HCT116 (cell line): ENCODE results near the gene PNPLA6. TPM values are rescaled to one million over a fixed set of nuclear protein-coding genes. Genes with fewer than 3 reads are reported as not detected.

ENCODE experiments used
- ATAC-seq: fragments of 200-7000 bp; cut with Tn5 transposase; 2 replicates; pipeline ENCODE4 v1.9.1; 2020; ENCODE audit warnings: mild to moderate bottlenecking, moderate library complexity
- BruUV-seq: library from RNA; stranded (reverse); fragments of 400-500 nt; replicated peaks from 2 replicates; lab custom pipeline; 2021; lab: Mats Ljungman, UMichigan
- CTCF ChIA-PET: fragments of 300-600 bp; sonication (Branson Sonifier 250); formaldehyde crosslinking; loops from one replicate; lab custom pipeline; 2021; ENCODE audit warnings: antibody characterized with exemption; lab: Charles Lee
- POLR2A ChIA-PET: fragments of 300-600, 350-600 bp; sonication (Branson Sonifier 250); formaldehyde crosslinking; loops from one replicate; lab custom pipeline; 2021; ENCODE audit warnings: antibody characterized with exemption; lab: Charles Lee
- RAD21 ChIA-PET, 2 experiments: fragments of 300-600 bp; sonication (Branson Sonifier 250); formaldehyde crosslinking; loops; one replicate each; lab custom pipeline; 2023; ENCODE audit warnings: low total read pairs in 2 of 2; ENCODE audit not compliant: uncharacterized antibody in 2 of 2, unreplicated experiment in 2 of 2, low non-redundant PET in 1 of 2; lab: Charles Lee
- DNase-seq: peaks from one replicate; pipeline ENCODE4 v3.0.0-alpha.2; 2010; ENCODE audit warnings: low read depth, low spot score
- H2AFZ ChIP-seq: fragments of 200-600 bp; shearing (Covaris generic), sonication (generic); 2 replicates; pipeline ENCODE4 v1.6.1; 2017; ENCODE audit warnings: low read depth, mixed run types, mixed read lengths, antibody characterized with exemption, low read length; ENCODE audit not compliant: poor library complexity, severe bottlenecking
- H3K27ac ChIP-seq: 2 replicates; pipeline ENCODE4 v1.5.1; 2012; ENCODE audit warnings: low read depth, low read length
- H3K27me3 ChIP-seq: fragments of 200-600 bp; sonication (generic); 2 replicates; pipeline ENCODE4 v1.6.1; 2016; ENCODE audit warnings: mixed run types, low read length, mixed read lengths; ENCODE audit not compliant: insufficient read depth
- H3K36me3 ChIP-seq, 2 experiments: fragments of 200-500 bp in 1 of 2; fragments of 200-600 bp in 1 of 2; sonication (Bioruptor generic) in 1 of 2; sonication (generic) in 1 of 2; 2 replicates each; pipeline versions ENCODE4 v1.5.1 to v1.6.1; 2014 to 2016; ENCODE audit warnings: low read length in 2 of 2, inconsistent platforms in 1 of 2, mixed read lengths in 1 of 2, mixed run types in 1 of 2; ENCODE audit not compliant: insufficient read depth in 2 of 2, control insufficient read depth in 1 of 2
- H3K4me1 ChIP-seq, 2 experiments: fragments of 200-600 bp in 1 of 2; sonication (generic) in 1 of 2; 2 replicates each; pipeline versions ENCODE4 v1.5.1 to v1.6.1; 2012 to 2017; ENCODE audit warnings: low read length in 2 of 2, inconsistent platforms in 1 of 2, mild to moderate bottlenecking in 1 of 2, mixed read lengths in 1 of 2, mixed run types in 1 of 2, moderate library complexity in 1 of 2; ENCODE audit not compliant: insufficient read depth in 2 of 2, control insufficient read depth in 1 of 2
- H3K4me2 ChIP-seq: fragments of 200-600 bp; sonication (generic); 2 replicates; pipeline ENCODE4 v1.6.1; 2017; ENCODE audit warnings: mixed run types, low read length, mixed read lengths
- H3K4me3 ChIP-seq, 2 experiments: fragments of 200-600 bp in 1 of 2; sonication (generic) in 1 of 2; replicated peaks in 1 of 2; 2 replicates each; pipeline ENCODE4 v1.5.1; 2011 to 2016; ENCODE audit warnings: low read length in 2 of 2, control low read depth in 1 of 2, low read depth in 1 of 2, mild to moderate bottlenecking in 1 of 2, mixed read lengths in 1 of 2, mixed run types in 1 of 2
- H3K79me2 ChIP-seq: fragments of 200-600 bp; sonication (generic); 2 replicates; pipeline ENCODE4 v1.6.1; 2017; ENCODE audit warnings: mild to moderate bottlenecking, mixed run types, low read length, moderate library complexity, mixed read lengths; ENCODE audit not compliant: insufficient read depth
- H3K9ac ChIP-seq: fragments of 200-600 bp; sonication (generic); 2 replicates; pipeline ENCODE4 v1.6.1; 2016; ENCODE audit warnings: low read length, mixed read lengths
- H3K9me2 ChIP-seq: fragments of 200-600 bp; sonication (generic), shearing (Covaris generic); 2 replicates; pipeline ENCODE4 v1.6.1; 2017; ENCODE audit warnings: mixed run types, mild to moderate bottlenecking, moderate library complexity; ENCODE audit not compliant: insufficient read depth
- H3K9me3 ChIP-seq, 2 experiments: fragments of 200-500 bp in 1 of 2; fragments of 200-600 bp in 1 of 2; sonication (Bioruptor generic) in 1 of 2; sonication (generic) in 1 of 2; 2 replicates each; pipeline ENCODE4 v1.6.1; 2014 to 2017; ENCODE audit warnings: low read length in 2 of 2, mixed read lengths in 2 of 2, inconsistent platforms in 1 of 2, low read depth in 1 of 2, mild to moderate bottlenecking in 1 of 2, mixed run types in 1 of 2, moderate library complexity in 1 of 2; ENCODE audit not compliant: control insufficient read depth in 1 of 2, insufficient read depth in 1 of 2
- H4K20me1 ChIP-seq: fragments of 200-600 bp; sonication (generic), shearing (Covaris generic); 2 replicates; pipeline ENCODE4 v1.6.1; 2017; ENCODE audit warnings: mixed run types, mild to moderate bottlenecking, moderate library complexity; ENCODE audit not compliant: insufficient read depth
- ATF3 ChIP-seq: IDR thresholded peaks from 2 replicates; pipeline ENCODE4 v1.6.1; 2012
- CBX3 ChIP-seq: IDR thresholded peaks from 2 replicates; pipeline ENCODE4 v1.6.1; 2012; ENCODE audit warnings: low read depth
- CEBPB ChIP-seq: IDR thresholded peaks from 2 replicates; pipeline ENCODE4 v1.6.1; 2012; ENCODE audit warnings: low read depth
- CTCF ChIP-seq, 3 experiments: fragments of 200-600 bp in 1 of 3; sonication (generic) in 1 of 3; IDR thresholded peaks in 2 of 3; conservative IDR thresholded peaks in 1 of 3; 2 replicates each; pipeline ENCODE4 v1.5.1; 2012 to 2017; ENCODE audit warnings: low read depth in 2 of 3, low read length in 2 of 3, antibody characterized with exemption in 1 of 3, borderline replicate concordance in 1 of 3, control low read depth in 1 of 3, mild to moderate bottlenecking in 1 of 3, mixed read lengths in 1 of 3, mixed run types in 1 of 3, moderate library complexity in 1 of 3; ENCODE audit not compliant: insufficient read depth in 1 of 3
- EGR1 ChIP-seq: IDR thresholded peaks from 2 replicates; pipeline ENCODE4 v1.6.1; 2012; ENCODE audit warnings: low read depth
- ELF1 ChIP-seq: IDR thresholded peaks from 2 replicates; pipeline ENCODE4 v1.6.1; 2012; ENCODE audit warnings: low read depth, borderline replicate concordance
- EZH2 ChIP-seq: fragments of 200-600 bp; sonication (generic); IDR thresholded peaks from 2 replicates; pipeline ENCODE4 v1.6.1; 2017; ENCODE audit warnings: antibody characterized with exemption, mixed run types
- FOSL1 ChIP-seq: IDR thresholded peaks from 2 replicates; pipeline ENCODE4 v1.6.1; 2012; ENCODE audit warnings: low read depth
- JUND ChIP-seq: IDR thresholded peaks from 2 replicates; pipeline ENCODE4 v1.6.1; 2012
- MAX ChIP-seq: IDR thresholded peaks from 2 replicates; pipeline ENCODE4 v1.6.1; 2012
- POLR2AphosphoS5 ChIP-seq: IDR thresholded peaks from 2 replicates; pipeline ENCODE4 v1.6.1; 2011; ENCODE audit warnings: mild to moderate bottlenecking, low read depth, low read length, moderate library complexity
- RAD21 ChIP-seq: IDR thresholded peaks from 2 replicates; pipeline ENCODE4 v1.6.1; 2012; ENCODE audit warnings: low read depth, mild to moderate bottlenecking
- SIN3A ChIP-seq: IDR thresholded peaks from 2 replicates; pipeline ENCODE4 v1.6.1; 2012; ENCODE audit warnings: low read depth
- SRF ChIP-seq: IDR thresholded peaks from 2 replicates; pipeline ENCODE4 v1.6.1; 2012; ENCODE audit warnings: low read depth
- TCF7L2 ChIP-seq: IDR thresholded peaks from 2 replicates; pipeline ENCODE4 v1.7.0; 2011; ENCODE audit warnings: borderline replicate concordance, inconsistent platforms; ENCODE audit not compliant: insufficient read depth, insufficient read length; ENCODE audit errors: extremely low read depth
- YY1 ChIP-seq: IDR thresholded peaks from 2 replicates; pipeline ENCODE4 v1.6.1; 2011; ENCODE audit warnings: low read length, low read depth, moderate library complexity, mild to moderate bottlenecking; ENCODE audit not compliant: insufficient replicate concordance; ENCODE audit errors: extremely low read depth
- ZBTB33 ChIP-seq: IDR thresholded peaks from 2 replicates; pipeline ENCODE4 v1.6.1; 2011; ENCODE audit warnings: mild to moderate bottlenecking, low read length, moderate library complexity; ENCODE audit not compliant: insufficient replicate concordance; ENCODE audit errors: extremely low read depth
- ZFX ChIP-seq: fragments of 450-650 bp; IDR thresholded peaks from 2 replicates; pipeline ENCODE4 v1.6.1; 2017
- ZNF274 ChIP-seq: fragments of 200-500 bp; sonication (Bioruptor generic); IDR thresholded peaks from 2 replicates; pipeline ENCODE4 v1.6.1; 2014; ENCODE audit warnings: mild to moderate bottlenecking, low read depth, low read length, inconsistent platforms
- intact Hi-C: fragments of 100-400 bp; cut with micrococcal nuclease; formaldehyde crosslinking; loops from 2 replicates; pipeline ENCODE4 v1.10.0; 2022
- total RNA-seq: library from RNA; stranded (reverse); gene quantifications from one replicate; pipeline ENCODE4 v1.2.1, GENCODE V29; 2021; ENCODE audit not compliant: unreplicated experiment
- TF ChIP-seq, protein P1 (sequence below): IDR thresholded peaks from 2 replicates; pipeline ENCODE4 v1.6.1; 2012; ENCODE audit warnings: low read depth

The PNPLA6 gene
- total RNA-seq, 1 experiment from 2014 or later: 159 TPM

DNA sequence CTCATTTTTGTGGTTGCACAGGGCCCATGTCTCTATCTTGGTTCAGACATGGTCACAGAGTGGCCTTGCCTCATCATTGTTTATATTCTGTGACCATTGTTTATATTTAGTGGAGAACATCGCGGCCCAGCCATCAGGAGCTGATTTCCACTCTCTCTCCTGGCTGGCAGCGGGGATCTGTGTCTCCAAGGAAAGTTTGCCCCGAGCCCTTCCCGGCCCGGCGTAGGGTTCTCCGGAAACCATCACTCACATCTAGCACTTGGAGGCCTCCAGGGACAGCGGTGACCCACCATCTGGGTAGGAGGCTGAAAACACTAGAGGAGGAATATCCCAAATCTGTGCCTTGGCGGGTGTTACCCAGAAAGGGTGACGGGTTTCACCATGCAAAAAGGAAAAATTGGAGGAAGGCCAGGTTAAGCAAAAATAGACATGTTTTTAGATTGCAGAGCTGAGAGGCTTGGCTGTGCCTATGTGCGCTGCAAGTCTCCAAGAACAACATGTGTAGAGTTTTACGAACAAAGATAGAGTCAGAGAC is 20.3 kb upstream of the PNPLA6 start:
- peak overlapping the region; percentile 48; the same call in 1 of the 2 replicates for H3K27ac ChIP-seq
- no peak for DNase-seq
- H3K4me2 ChIP-seq: peak overlapping the region; percentile 87
- intact Hi-C loops: no loop called here
- peak overlapping the region; percentile 59 for H3K9ac ChIP-seq
- H3K36me3 ChIP-seq: no peaks in the 10 kb centered on the region
- CTCF ChIA-PET: no interaction called here
- RAD21 ChIA-PET: no interaction called here
- no peaks in the 10 kb centered on the region for H3K9me2 ChIP-seq
- no peak for TF ChIP-seq MAX
- no peak for TF ChIP-seq RAD21
- no peak for TF ChIP-seq CTCF (IDR thresholded peaks at IDR 0.05 in 2 of 3, conservative IDR thresholded peaks at IDR 0.05 in 1 of 3; ENCODE audit: borderline replicate concordance in 1 of 3, insufficient read depth in 1 of 3, low read depth in 2 of 3, low read length in 2 of 3)
- TF ChIP-seq ZBTB33: no peak
- TF ChIP-seq FOSL1: no peak
- TF ChIP-seq ZNF274: no peak
- TF ChIP-seq EZH2: no peak
- no peak for TF ChIP-seq EGR1
- TF ChIP-seq YY1: no peak
- TF ChIP-seq ELF1: no peak
- TF ChIP-seq, protein P1, sequence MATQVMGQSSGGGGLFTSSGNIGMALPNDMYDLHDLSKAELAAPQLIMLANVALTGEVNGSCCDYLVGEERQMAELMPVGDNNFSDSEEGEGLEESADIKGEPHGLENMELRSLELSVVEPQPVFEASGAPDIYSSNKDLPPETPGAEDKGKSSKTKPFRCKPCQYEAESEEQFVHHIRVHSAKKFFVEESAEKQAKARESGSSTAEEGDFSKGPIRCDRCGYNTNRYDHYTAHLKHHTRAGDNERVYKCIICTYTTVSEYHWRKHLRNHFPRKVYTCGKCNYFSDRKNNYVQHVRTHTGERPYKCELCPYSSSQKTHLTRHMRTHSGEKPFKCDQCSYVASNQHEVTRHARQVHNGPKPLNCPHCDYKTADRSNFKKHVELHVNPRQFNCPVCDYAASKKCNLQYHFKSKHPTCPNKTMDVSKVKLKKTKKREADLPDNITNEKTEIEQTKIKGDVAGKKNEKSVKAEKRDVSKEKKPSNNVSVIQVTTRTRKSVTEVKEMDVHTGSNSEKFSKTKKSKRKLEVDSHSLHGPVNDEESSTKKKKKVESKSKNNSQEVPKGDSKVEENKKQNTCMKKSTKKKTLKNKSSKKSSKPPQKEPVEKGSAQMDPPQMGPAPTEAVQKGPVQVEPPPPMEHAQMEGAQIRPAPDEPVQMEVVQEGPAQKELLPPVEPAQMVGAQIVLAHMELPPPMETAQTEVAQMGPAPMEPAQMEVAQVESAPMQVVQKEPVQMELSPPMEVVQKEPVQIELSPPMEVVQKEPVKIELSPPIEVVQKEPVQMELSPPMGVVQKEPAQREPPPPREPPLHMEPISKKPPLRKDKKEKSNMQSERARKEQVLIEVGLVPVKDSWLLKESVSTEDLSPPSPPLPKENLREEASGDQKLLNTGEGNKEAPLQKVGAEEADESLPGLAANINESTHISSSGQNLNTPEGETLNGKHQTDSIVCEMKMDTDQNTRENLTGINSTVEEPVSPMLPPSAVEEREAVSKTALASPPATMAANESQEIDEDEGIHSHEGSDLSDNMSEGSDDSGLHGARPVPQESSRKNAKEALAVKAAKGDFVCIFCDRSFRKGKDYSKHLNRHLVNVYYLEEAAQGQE: no peak
- no peak for TF ChIP-seq ATF3
- no peak for TF ChIP-seq SIN3A
- TF ChIP-seq POLR2AphosphoS5: no peak
- TF ChIP-seq CBX3: no peak
- no peak for TF ChIP-seq ZFX
- no peak for TF ChIP-seq CEBPB
- TF ChIP-seq TCF7L2: no peak
- no peak for TF ChIP-seq SRF
- TF ChIP-seq JUND: no peak
- TF ChIP-seq, all 23 proteins: peak for 0
- Histone ChIP-seq H2AFZ (peak overlapping the region; percentile 91), H3K9me3 (no peaks in the 10 kb centered on the region), H4K20me1 (no peaks in the 10 kb centered on the region), H3K4me1 (peaks cover 6 to 20% of the 10 kb centered on the region in 2 experiments), H3K79me2 (no peaks in the 10 kb centered on the region), H3K27me3 (no peaks in the 10 kb centered on the region), H3K4me3 (peak overlapping the region; percentile 52 to 64)
- POLR2A ChIA-PET: interaction anchor here (2.3 kb wide), 1 partner anchor 9 kb away, joined by 9 read pairs; no protein-coding TSS in a partner anchor
- no peak for ATAC-seq
- BruUV-seq: TSS peak; percentile 90
